ENCODE results near the gene NFKBIL1.

The NFKBIL1 gene

GRCh38 chr6:31534521-31535040, 12.8 kb upstream of the NFKBIL1 start:
- no peak for DNase-seq (ENCODE audit: low read depth)

- no peak for DNase-seq (ENCODE audit: low read depth)
Measured at GRCh38 chr6:31535538-31536324, 11.7 kb upstream of the NFKBIL1 start.

GRCh38 chr6:31538805-31539400, 8.5 kb upstream of the NFKBIL1 start:
- no peak for DNase-seq (ENCODE audit: low read depth)

GRCh38 chr6:31540640-31541039, 6.8 kb upstream of the NFKBIL1 start:
- DNase-seq (ENCODE audit: low read depth) = no peak

- peak; percentile 74 for DNase-seq (ENCODE audit: low read depth)
Measured at GRCh38 chr6:31541059-31541657, 6.2 kb upstream of the NFKBIL1 start.

GRCh38 chr6:31541658-31542521, 5.5 kb upstream of the NFKBIL1 start, which contains the start of gene DDX39B:
Gene DDX39B (minus strand): TSS chr6:31542003. CDS start chr6:31540532, 1,471 bp downstream.
- DNase-seq (ENCODE audit: low read depth) = peak; percentile 99

- no peak for DNase-seq (ENCODE audit: low read depth)
Measured at GRCh38 chr6:31543639-31544038, 3.8 kb upstream of the NFKBIL1 start.

- no peak for DNase-seq (ENCODE audit: low read depth)
Measured at GRCh38 chr6:31544676-31545075, 2.7 kb upstream of the NFKBIL1 start.

GRCh38 chr6:31545291-31545690, 2.1 kb upstream of the NFKBIL1 start:
- DNase-seq (ENCODE audit: low read depth) = no peak

- DNase-seq (ENCODE audit: low read depth) = peak; percentile 93
Measured at GRCh38 chr6:31546339-31546957, 960 bp upstream of the NFKBIL1 start, which contains the start of gene ATP6V1G2. Gene ATP6V1G2 (minus strand): TSS chr6:31546608. CDS start chr6:31546559, 49 bp downstream.

GRCh38 chr6:31547727-31548543, 527 bp downstream of the NFKBIL1 start:
- no peak for DNase-seq (ENCODE audit: low read depth)

- DNase-seq (ENCODE audit: low read depth) = no peak
Measured at GRCh38 chr6:31548544-31548873, 1.1 kb downstream of the NFKBIL1 start.

GRCh38 chr6:31551371-31551770, 4.0 kb downstream of the NFKBIL1 start:
- DNase-seq (ENCODE audit: low read depth) = peak; percentile 82

GRCh38 chr6:31556307-31556706, 8.9 kb downstream of the NFKBIL1 start:
- no peak for DNase-seq (ENCODE audit: low read depth)

- DNase-seq (ENCODE audit: low read depth) = no peak
Measured at GRCh38 chr6:31557443-31558317, 10.3 kb downstream of the NFKBIL1 start.

- DNase-seq (ENCODE audit: low read depth) = no peak
Measured at GRCh38 chr6:31558318-31558625, 10.9 kb downstream of the NFKBIL1 start.

- DNase-seq (ENCODE audit: low read depth) = peak; percentile 61
Measured at GRCh38 chr6:31558631-31559500, 11.5 kb downstream of the NFKBIL1 start.

- DNase-seq (ENCODE audit: low read depth) = no peak
Measured at GRCh38 chr6:31559606-31559957, 12.2 kb downstream of the NFKBIL1 start.
